Activated T-helper 1 cell treated with anti-CD3 and anti-CD28 coated beads, Interleukin-2, amount 50 U/mL, for 16 hours (primary cell): ENCODE results near the gene NPFFR1.

Source experiments
- DNase-seq, 2 donors: peaks; one replicate each; pipeline ENCODE4 v3.0.0-alpha.2; 2020; ENCODE audit warnings: low read depth in 1 of 2, low spot score in 1 of 2

Gene NPFFR1

GRCh38 chr10:70283445-70284399 lies at the start of gene NPFFR1:
Gene NPFFR1, minus strand, starts transcription at chr10:70284004. Its CDS starts 328 bp downstream, at chr10:70283676.
- no peak for DNase-seq

- no peak for DNase-seq
Observed at GRCh38 chr10:70333268-70333667, 49.5 kb upstream of the NPFFR1 start.

GRCh38 chr10:70331486-70332268 lies 47.9 kb upstream of the NPFFR1 start:
- DNase-seq: no peak

GRCh38 chr10:70331160-70331485 lies 47.3 kb upstream of the NPFFR1 start:
- DNase-seq: no peak

GRCh38 chr10:70330671-70331070 lies 46.9 kb upstream of the NPFFR1 start:
- no peak for DNase-seq

- DNase-seq: no peak
Observed at GRCh38 chr10:70328967-70329366, 45.2 kb upstream of the NPFFR1 start.

- no peak for DNase-seq
Observed at GRCh38 chr10:70328018-70328417, 44.2 kb upstream of the NPFFR1 start.

- DNase-seq: no peak
Observed at GRCh38 chr10:70324951-70325781, 41.4 kb upstream of the NPFFR1 start.

GRCh38 chr10:70324339-70324861 lies 40.6 kb upstream of the NPFFR1 start:
- no peak for DNase-seq

- no peak for DNase-seq
Observed at GRCh38 chr10:70323697-70324338, 40.0 kb upstream of the NPFFR1 start.

GRCh38 chr10:70323138-70323696 lies 39.4 kb upstream of the NPFFR1 start:
- DNase-seq: no peak

- DNase-seq: no peak
Observed at GRCh38 chr10:70321897-70322890, 38.4 kb upstream of the NPFFR1 start.

GRCh38 chr10:70321233-70321632 lies 37.4 kb upstream of the NPFFR1 start:
- no peak for DNase-seq

GRCh38 chr10:70320751-70321150 lies 36.9 kb upstream of the NPFFR1 start:
- no peak for DNase-seq

- no peak for DNase-seq
Observed at GRCh38 chr10:70319824-70320223, 36.0 kb upstream of the NPFFR1 start.

GRCh38 chr10:70319183-70319582 lies 35.4 kb upstream of the NPFFR1 start:
- no peak for DNase-seq

GRCh38 chr10:70317943-70318318 lies 34.1 kb upstream of the NPFFR1 start:
- DNase-seq: no peak

- DNase-seq: no peak
Observed at GRCh38 chr10:70317272-70317942, 33.6 kb upstream of the NPFFR1 start.

GRCh38 chr10:70315815-70316214 lies 32.0 kb upstream of the NPFFR1 start:
- no peak for DNase-seq
